Neural cell (in vitro differentiated cells): ENCODE data around the gene ANKRD22. TPM values are rescaled to one million over a fixed set of nuclear protein-coding genes. Genes with fewer than 3 reads are reported as not detected.

Experiments
- H2AFZ ChIP-seq: fragments of 200-600, 300-800 bp; sonication (generic), shearing (Covaris generic); 2 replicates; pipeline ENCODE4 v1.6.0; 2014; ENCODE audit warnings: low read depth, mild to moderate bottlenecking, antibody characterized with exemption, low read length, moderate library complexity
- H3F3A ChIP-seq: fragments of 200-600 bp; shearing (Covaris generic); 2 replicates; pipeline ENCODE4 v1.6.1; 2016; ENCODE audit warnings: mild to moderate bottlenecking, moderate library complexity, mixed read lengths, antibody characterized with exemption, low read length; ENCODE audit not compliant: insufficient read depth, poor library complexity, severe bottlenecking
- H3K27ac ChIP-seq: fragments of 200-600, 300-800 bp; sonication (generic), shearing (Covaris generic); 2 replicates; pipeline ENCODE4 v1.5.1; 2014; ENCODE audit warnings: mild to moderate bottlenecking, low read length, moderate library complexity
- H3K27me3 ChIP-seq: fragments of 300-800, 200-600 bp; sonication (generic), shearing (Covaris generic); 2 replicates; pipeline ENCODE4 v1.6.0; 2014; ENCODE audit warnings: mild to moderate bottlenecking, low read depth, low read length, moderate library complexity; ENCODE audit not compliant: insufficient read depth
- H3K36me3 ChIP-seq: fragments of 300-800, 200-600 bp; sonication (generic), shearing (Covaris generic); 2 replicates; pipeline ENCODE4 v1.5.1; 2014; ENCODE audit warnings: mild to moderate bottlenecking, antibody characterized with exemption, low read length, moderate library complexity; ENCODE audit not compliant: insufficient read depth
- H3K4me2 ChIP-seq: fragments of 300-800, 200-600 bp; sonication (generic), shearing (Covaris generic); 2 replicates; pipeline ENCODE4 v1.6.0; 2014; ENCODE audit warnings: mild to moderate bottlenecking, low read length
- H3K4me3 ChIP-seq: fragments of 300-800, 200-600 bp; sonication (generic), shearing (Covaris generic); 2 replicates; pipeline ENCODE4 v1.5.1; 2014; ENCODE audit warnings: mild to moderate bottlenecking, low read length, moderate library complexity
- H3K79me2 ChIP-seq: fragments of 200-600 bp; shearing (Covaris generic); replicated peaks from 2 replicates; pipeline ENCODE4 v1.6.0; 2014; ENCODE audit warnings: mild to moderate bottlenecking, low read length, moderate library complexity; ENCODE audit not compliant: insufficient read depth
- H3K9ac ChIP-seq: fragments of 300-800, 200-600 bp; sonication (generic), shearing (Covaris generic); 2 replicates; pipeline ENCODE4 v1.6.1; 2016; ENCODE audit warnings: mild to moderate bottlenecking, low read length, mixed read lengths
- H3K9me2 ChIP-seq: fragments of 200-600 bp; shearing (Covaris generic); 2 replicates; pipeline ENCODE4 v1.6.1; 2016; ENCODE audit warnings: mild to moderate bottlenecking, low read length, mixed read lengths; ENCODE audit not compliant: insufficient read depth
- H3K9me3 ChIP-seq: fragments of 200-600, 300-800 bp; sonication (generic), shearing (Covaris generic); 2 replicates; pipeline ENCODE4 v1.6.1; 2016; ENCODE audit warnings: mild to moderate bottlenecking, mixed run types, low read length, moderate library complexity, mixed read lengths
- H4K20me1 ChIP-seq: fragments of 200-600 bp; shearing (Covaris generic); 2 replicates; pipeline ENCODE4 v1.6.1; 2016; ENCODE audit warnings: mild to moderate bottlenecking, mixed run types; ENCODE audit not compliant: insufficient read depth
- CTCF ChIP-seq: fragments of 450-650 bp; IDR thresholded peaks from 2 replicates; pipeline ENCODE4 v1.5.1; 2014; ENCODE audit warnings: antibody characterized with exemption, mild to moderate bottlenecking, moderate library complexity; ENCODE audit not compliant: poor library complexity, severe bottlenecking
- EP300 ChIP-seq: fragments of 450-650 bp; conservative IDR thresholded peaks from 2 replicates; pipeline ENCODE4 v1.6.1; 2014; ENCODE audit warnings: antibody characterized with exemption, mild to moderate bottlenecking, moderate library complexity; ENCODE audit not compliant: poor library complexity, severe bottlenecking
- EZH2 ChIP-seq: fragments of 200-600, 300-800 bp; shearing (Covaris generic), sonication (generic); IDR thresholded peaks from 2 replicates; pipeline ENCODE4 v1.6.1; 2014; ENCODE audit warnings: antibody characterized with exemption, low read length, borderline replicate concordance, mild to moderate bottlenecking; ENCODE audit not compliant: insufficient read depth, poor library complexity, severe bottlenecking
- MXI1 ChIP-seq: fragments of 450-650 bp; conservative IDR thresholded peaks from 2 replicates; pipeline ENCODE4 v1.6.1; 2014; ENCODE audit warnings: antibody characterized with exemption, mild to moderate bottlenecking; ENCODE audit not compliant: poor library complexity, severe bottlenecking
- POLR2AphosphoS5 ChIP-seq: IDR thresholded peaks from 2 replicates; pipeline ENCODE4 v1.6.1; 2012
- RAD21 ChIP-seq: fragments of 450-650 bp; conservative IDR thresholded peaks from 2 replicates; pipeline ENCODE4 v1.6.1; 2014; ENCODE audit warnings: antibody characterized with exemption, mild to moderate bottlenecking, moderate library complexity
- SMC3 ChIP-seq: fragments of 450-650 bp; conservative IDR thresholded peaks from 2 replicates; pipeline ENCODE4 v1.6.1; 2014; ENCODE audit warnings: antibody characterized with exemption, mild to moderate bottlenecking, moderate library complexity; ENCODE audit not compliant: poor library complexity
- TAF1 ChIP-seq: IDR thresholded peaks from 2 replicates; pipeline ENCODE4 v1.6.1; 2012; ENCODE audit warnings: low read depth
- polyA plus RNA-seq: library from polyadenylated mRNA; depleted of rRNA; stranded (reverse); fragments of >200 nt; gene quantifications from 2 replicates; pipeline ENCODE4 v1.2.3, GENCODE V29; 2014
- TF ChIP-seq, protein P1 (sequence below): IDR thresholded peaks from 2 replicates; pipeline ENCODE4 v1.6.1; 2012; ENCODE audit warnings: borderline replicate concordance

The ANKRD22 gene
- polyA plus RNA-seq, 1 donor from 2014 or later, result 0.57 TPM

DNA sequence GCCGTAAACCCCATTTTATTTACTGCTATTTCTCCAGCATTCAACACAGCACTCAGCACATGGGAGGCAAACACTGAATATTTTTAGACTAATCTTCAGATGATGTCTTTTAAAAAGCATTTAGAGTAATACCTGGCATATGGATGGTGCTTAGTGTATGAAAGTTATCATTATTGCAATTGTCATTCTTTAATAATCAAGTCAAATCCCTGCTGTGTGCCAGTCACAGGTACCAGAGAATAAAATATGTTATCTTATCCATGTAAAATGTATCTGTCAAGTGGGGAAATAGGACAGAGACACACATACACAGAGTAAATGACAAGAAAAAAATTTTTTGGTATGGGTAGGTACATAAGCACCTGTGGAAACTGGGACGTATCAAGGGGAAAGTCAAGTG lies 18.5 kb downstream of the ANKRD22 start:
- Histone ChIP-seq H4K20me1 (no peaks in the 10 kb centered on the region), H3K9me2 (no peaks in the 10 kb centered on the region), H3F3A (no peaks in the 10 kb centered on the region), H3K4me3 (no peak overlapping the region), H3K36me3 (no peaks in the 10 kb centered on the region), H3K27ac (peak overlapping the region; percentile 55), H3K9me3 (no peaks in the 10 kb centered on the region), H3K27me3 (no peaks in the 10 kb centered on the region), H3K4me2 (no peak overlapping the region), H3K79me2 (no peaks in the 10 kb centered on the region), H3K9ac (peak overlapping the region; percentile 27), H2AFZ (no peak overlapping the region)
- TF ChIP-seq POLR2AphosphoS5 (peak; percentile 65), EP300 (peak; percentile 80), RAD21 (no peak), MXI1 (no peak)

DNA sequence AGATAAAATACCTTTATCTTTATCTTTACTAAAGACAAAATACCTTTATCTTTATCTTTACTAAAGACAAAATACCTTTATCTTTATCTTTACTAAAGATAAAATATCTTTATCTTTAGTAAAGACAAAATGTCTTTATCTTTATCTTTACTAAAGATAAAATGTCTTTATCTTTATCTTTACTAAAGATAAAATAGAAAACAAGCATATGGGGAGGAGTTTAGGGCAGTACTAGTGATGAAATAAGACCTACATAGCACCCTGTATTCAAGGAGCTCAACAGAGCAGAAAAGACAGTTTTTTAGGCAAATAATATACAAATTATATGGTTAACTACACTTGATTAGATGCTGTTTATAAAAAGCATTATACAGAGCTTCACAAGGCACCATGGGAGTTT lies 19.3 kb downstream of the ANKRD22 start:
- H3K79me2 ChIP-seq, result no peaks in the 10 kb centered on the region
- H3K27me3 ChIP-seq, result no peaks in the 10 kb centered on the region
- no peak overlapping the region for H2AFZ ChIP-seq
- no peaks in the 10 kb centered on the region for H3F3A ChIP-seq
- TF ChIP-seq POLR2AphosphoS5 (no peak), SMC3 (no peak), TAF1 (no peak), EP300 (no peak), RAD21 (no peak), CTCF (no peak), MXI1 (no peak), EZH2 (no peak)
- TF ChIP-seq, protein P1, sequence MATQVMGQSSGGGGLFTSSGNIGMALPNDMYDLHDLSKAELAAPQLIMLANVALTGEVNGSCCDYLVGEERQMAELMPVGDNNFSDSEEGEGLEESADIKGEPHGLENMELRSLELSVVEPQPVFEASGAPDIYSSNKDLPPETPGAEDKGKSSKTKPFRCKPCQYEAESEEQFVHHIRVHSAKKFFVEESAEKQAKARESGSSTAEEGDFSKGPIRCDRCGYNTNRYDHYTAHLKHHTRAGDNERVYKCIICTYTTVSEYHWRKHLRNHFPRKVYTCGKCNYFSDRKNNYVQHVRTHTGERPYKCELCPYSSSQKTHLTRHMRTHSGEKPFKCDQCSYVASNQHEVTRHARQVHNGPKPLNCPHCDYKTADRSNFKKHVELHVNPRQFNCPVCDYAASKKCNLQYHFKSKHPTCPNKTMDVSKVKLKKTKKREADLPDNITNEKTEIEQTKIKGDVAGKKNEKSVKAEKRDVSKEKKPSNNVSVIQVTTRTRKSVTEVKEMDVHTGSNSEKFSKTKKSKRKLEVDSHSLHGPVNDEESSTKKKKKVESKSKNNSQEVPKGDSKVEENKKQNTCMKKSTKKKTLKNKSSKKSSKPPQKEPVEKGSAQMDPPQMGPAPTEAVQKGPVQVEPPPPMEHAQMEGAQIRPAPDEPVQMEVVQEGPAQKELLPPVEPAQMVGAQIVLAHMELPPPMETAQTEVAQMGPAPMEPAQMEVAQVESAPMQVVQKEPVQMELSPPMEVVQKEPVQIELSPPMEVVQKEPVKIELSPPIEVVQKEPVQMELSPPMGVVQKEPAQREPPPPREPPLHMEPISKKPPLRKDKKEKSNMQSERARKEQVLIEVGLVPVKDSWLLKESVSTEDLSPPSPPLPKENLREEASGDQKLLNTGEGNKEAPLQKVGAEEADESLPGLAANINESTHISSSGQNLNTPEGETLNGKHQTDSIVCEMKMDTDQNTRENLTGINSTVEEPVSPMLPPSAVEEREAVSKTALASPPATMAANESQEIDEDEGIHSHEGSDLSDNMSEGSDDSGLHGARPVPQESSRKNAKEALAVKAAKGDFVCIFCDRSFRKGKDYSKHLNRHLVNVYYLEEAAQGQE, result no peak
- no peaks in the 10 kb centered on the region for H3K9me2 ChIP-seq
- H3K27ac ChIP-seq, result peak overlapping the region; percentile 55
- no peaks in the 10 kb centered on the region for H3K36me3 ChIP-seq
- H3K9ac ChIP-seq, result peak overlapping the region; percentile 27
- H3K4me2 ChIP-seq, result no peak overlapping the region
- no peaks in the 10 kb centered on the region for H3K9me3 ChIP-seq
- no peaks in the 10 kb centered on the region for H4K20me1 ChIP-seq
- no peak overlapping the region for H3K4me3 ChIP-seq
